Smooth muscle cell (in vitro differentiated cells): ENCODE data around the gene NTN3. TPM values are rescaled to one million over a fixed set of nuclear protein-coding genes. Genes with fewer than 3 reads are reported as not detected.

Experiments
- DNase-seq: peaks from one replicate; lab custom pipeline; 2025; ENCODE audit not compliant: unreplicated experiment; lab: John Stamatoyannopoulos, UW
- H2AFZ ChIP-seq: fragments of 200-600 bp; sonication (generic); 2 replicates; pipeline ENCODE4 v1.6.0; 2016; ENCODE audit warnings: antibody characterized with exemption, low read depth, mild to moderate bottlenecking
- H3F3A ChIP-seq: fragments of 200-600 bp; sonication (generic); 2 replicates; pipeline ENCODE4 v1.6.0; 2017; ENCODE audit warnings: antibody characterized with exemption, low read depth
- H3K27ac ChIP-seq: fragments of 200-600 bp; sonication (generic); 2 replicates; pipeline ENCODE4 v1.5.1; 2016; ENCODE audit warnings: low read depth, mild to moderate bottlenecking
- H3K27me3 ChIP-seq: fragments of 200-600 bp; sonication (generic); 2 replicates; pipeline ENCODE4 v1.6.1; 2016; ENCODE audit warnings: low read depth, mild to moderate bottlenecking
- H3K36me3 ChIP-seq: fragments of 200-600 bp; sonication (generic); 2 replicates; pipeline ENCODE4 v1.5.1; 2016; ENCODE audit warnings: low read depth
- H3K4me1 ChIP-seq: fragments of 200-600 bp; sonication (generic); 2 replicates; pipeline ENCODE4 v1.5.1; 2016; ENCODE audit warnings: low read depth
- H3K4me2 ChIP-seq: fragments of 200-600 bp; sonication (generic); 2 replicates; pipeline ENCODE4 v1.6.0; 2016; ENCODE audit warnings: mild to moderate bottlenecking
- H3K4me3 ChIP-seq: fragments of 200-600 bp; sonication (generic); 2 replicates; pipeline ENCODE4 v1.5.1; 2016; ENCODE audit warnings: mild to moderate bottlenecking
- H3K79me2 ChIP-seq: fragments of 200-600 bp; sonication (generic); 2 replicates; pipeline ENCODE4 v1.6.0; 2016; ENCODE audit warnings: low read depth, mild to moderate bottlenecking
- H3K9ac ChIP-seq: fragments of 200-600 bp; sonication (generic); 2 replicates; pipeline ENCODE4 v1.6.0; 2016; ENCODE audit warnings: low read depth
- H3K9me3 ChIP-seq: fragments of 200-600 bp; sonication (generic); replicated peaks from 2 replicates; pipeline ENCODE4 v1.5.1; 2016; ENCODE audit warnings: low read depth
- H4K20me1 ChIP-seq: fragments of 200-600 bp; sonication (generic); 2 replicates; pipeline ENCODE4 v1.6.0; 2016; ENCODE audit warnings: low read depth
- CTCF ChIP-seq: fragments of 200-600 bp; sonication (generic); IDR thresholded peaks from 2 replicates; pipeline ENCODE4 v1.5.1; 2017; ENCODE audit warnings: borderline replicate concordance, mild to moderate bottlenecking, antibody characterized with exemption; ENCODE audit not compliant: insufficient read depth, poor library complexity, severe bottlenecking
- WGBS: methylation state at CpG from one replicate; pipeline ENCODE4 v1.1.7; 2016; ENCODE audit warnings: low lambda C conversion rate; 5-methylcytosine and 5-hydroxymethylcytosine counted together
- polyA plus RNA-seq: library from polyadenylated mRNA; unstranded; fragments of >200 nt; fragmentation: Nextera tagmentation; extraction: Ambion mirVana; gene quantifications from 2 replicates; pipeline ENCODE4 v1.2.1, GENCODE V29; 2016
- total RNA-seq: library from RNA; depleted of rRNA; stranded (reverse); fragments of >200 nt; gene quantifications from 2 replicates; pipeline ENCODE4 v1.2.3, GENCODE V29; 2014

Gene NTN3
- total and polyA plus RNA-seq, 2 experiments from 2014 or later: 0.23 to 5.2 TPM

DNA sequence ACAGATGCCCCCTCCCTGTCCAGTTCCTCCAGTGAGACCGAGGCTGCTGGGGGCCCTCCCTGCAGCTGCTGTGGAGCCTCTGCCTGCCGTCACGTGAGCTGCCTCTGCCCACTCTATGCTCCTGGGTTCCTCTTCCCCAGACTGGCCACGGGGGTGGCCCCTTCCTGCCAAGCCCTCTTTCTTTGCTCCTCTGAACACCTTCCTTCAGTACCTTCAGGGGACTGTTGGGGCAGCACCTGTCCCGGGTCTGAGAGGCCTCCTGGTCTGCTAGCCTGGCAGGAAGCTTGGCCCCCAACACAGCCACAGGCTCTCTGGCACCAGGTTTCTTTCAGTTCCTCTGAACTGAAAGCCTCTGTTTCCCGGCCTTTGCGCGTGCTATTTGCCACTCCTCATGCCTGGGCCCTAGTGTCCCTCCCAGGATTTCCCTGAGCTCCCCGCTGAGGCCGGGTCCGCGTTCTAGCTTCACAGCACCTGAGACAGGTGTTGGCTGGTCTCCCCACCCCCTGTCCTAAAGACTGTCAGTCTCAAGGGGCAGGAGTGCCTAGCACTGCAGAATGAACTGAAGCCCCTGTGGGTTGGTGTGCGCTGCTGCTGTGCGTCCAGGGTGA, 36.1 kb downstream of the NTN3 start:
- no peak overlapping the region for H2AFZ ChIP-seq

GRCh38 chr16:2507665-2508064, 36.6 kb downstream of the NTN3 start:
- WGBS: 93% methylated on average over 11 of the region's 11 CpGs
- no peak overlapping the region for H3K4me2 ChIP-seq
- H3K36me3 ChIP-seq: no peaks in the 10 kb centered on the region
- no peaks in the 10 kb centered on the region for H3K27me3 ChIP-seq
- no peak for DNase-seq
- H3K79me2 ChIP-seq: no peaks in the 10 kb centered on the region
- no peaks in the 10 kb centered on the region for H4K20me1 ChIP-seq
- no peak overlapping the region for H3K9ac ChIP-seq
- no peak for TF ChIP-seq CTCF
- H2AFZ ChIP-seq: no peak overlapping the region
- H3K9me3 ChIP-seq: no peaks in the 10 kb centered on the region
- no peak overlapping the region for H3K4me3 ChIP-seq
- no peak overlapping the region for H3K27ac ChIP-seq
- H3F3A ChIP-seq: peaks cover 5% of the 10 kb centered on the region
- peaks cover 9% of the 10 kb centered on the region for H3K4me1 ChIP-seq

More for the DNA sequence above, 36.1 kb downstream of the NTN3 start:
- peaks cover 7% of the 10 kb centered on the region for H3K4me1 ChIP-seq
- no peaks in the 10 kb centered on the region for H3K36me3 ChIP-seq
- no peaks in the 10 kb centered on the region for H3K27me3 ChIP-seq
- no peaks in the 10 kb centered on the region for H3K9me3 ChIP-seq
- no peak for DNase-seq
- no peaks in the 10 kb centered on the region for H4K20me1 ChIP-seq
- H3K4me3 ChIP-seq: no peak overlapping the region
- peaks cover 5% of the 10 kb centered on the region for H3F3A ChIP-seq
- 94% methylated on average over 14 of the region's 14 CpGs for WGBS
- H3K9ac ChIP-seq: no peak overlapping the region
- H3K4me2 ChIP-seq: no peak overlapping the region
- no peak for TF ChIP-seq CTCF
- H3K79me2 ChIP-seq: no peaks in the 10 kb centered on the region
- H3K27ac ChIP-seq: no peak overlapping the region

GRCh38 chr16:2508722-2509400, 37.8 kb downstream of the NTN3 start:
- TF ChIP-seq CTCF: no peak
- 90% methylated on average over 18 of the region's 18 CpGs for WGBS
- DNase-seq: no peak

More at GRCh38 chr16:2508722-2509400, 37.8 kb downstream of the NTN3 start:
- Histone ChIP-seq H3K4me1 (peaks cover 16% of the 10 kb centered on the region), H3F3A (peaks cover 5% of the 10 kb centered on the region), H2AFZ (no peak overlapping the region), H3K27me3 (no peaks in the 10 kb centered on the region), H3K79me2 (no peaks in the 10 kb centered on the region), H4K20me1 (no peaks in the 10 kb centered on the region), H3K4me2 (no peak overlapping the region), H3K4me3 (no peak overlapping the region), H3K9me3 (no peaks in the 10 kb centered on the region), H3K9ac (no peak overlapping the region), H3K27ac (no peak overlapping the region), H3K36me3 (no peaks in the 10 kb centered on the region)
